Ishikawa (cell line): ENCODE measurements around the gene SOX14.

Experiments used
- EGR1 ChIP-seq: IDR thresholded peaks from 2 replicates; pipeline ENCODE4 v1.6.1; 2012
- EP300 ChIP-seq: IDR thresholded peaks from 2 replicates; pipeline ENCODE4 v1.6.1; 2012; ENCODE audit warnings: borderline replicate concordance
- NFIC ChIP-seq: IDR thresholded peaks from 2 replicates; pipeline ENCODE4 v1.6.1; 2012
- YY1 ChIP-seq: IDR thresholded peaks from 2 replicates; pipeline ENCODE4 v1.6.1; 2012; ENCODE audit warnings: low read depth
- TF ChIP-seq, protein P1 (sequence below): IDR thresholded peaks from 2 replicates; pipeline ENCODE4 v1.6.1; 2012; ENCODE audit warnings: low read depth, mild to moderate bottlenecking
- TF ChIP-seq, protein P2 (sequence below): IDR thresholded peaks from 2 replicates; pipeline ENCODE4 v1.6.1; 2012

DNA sequence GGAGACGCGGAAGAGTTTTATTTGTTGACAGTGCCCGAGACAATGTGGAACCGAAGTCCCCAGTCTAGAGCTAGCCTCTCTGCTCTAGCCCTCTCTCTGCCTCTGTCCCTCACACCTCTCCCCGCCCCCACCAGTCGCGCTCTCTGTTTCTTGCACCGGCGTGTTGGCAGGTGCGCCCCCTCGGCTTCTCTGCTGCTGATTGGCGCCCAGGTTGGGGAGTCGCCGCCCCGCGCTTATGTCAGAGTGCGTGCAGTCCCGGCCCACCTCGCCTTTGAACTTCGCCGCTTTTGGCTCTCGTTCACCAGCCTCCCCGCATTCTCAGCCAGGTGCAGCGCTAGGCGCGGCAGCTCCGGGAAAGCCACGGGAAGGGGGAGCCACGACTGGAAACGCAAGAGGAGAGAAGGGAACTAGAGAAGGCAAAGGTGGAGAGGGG, at the start of gene SOX14:
- TF ChIP-seq YY1 (no peak), NFIC (no peak), EGR1 (no peak), EP300 (no peak)
- TF ChIP-seq, protein P1, sequence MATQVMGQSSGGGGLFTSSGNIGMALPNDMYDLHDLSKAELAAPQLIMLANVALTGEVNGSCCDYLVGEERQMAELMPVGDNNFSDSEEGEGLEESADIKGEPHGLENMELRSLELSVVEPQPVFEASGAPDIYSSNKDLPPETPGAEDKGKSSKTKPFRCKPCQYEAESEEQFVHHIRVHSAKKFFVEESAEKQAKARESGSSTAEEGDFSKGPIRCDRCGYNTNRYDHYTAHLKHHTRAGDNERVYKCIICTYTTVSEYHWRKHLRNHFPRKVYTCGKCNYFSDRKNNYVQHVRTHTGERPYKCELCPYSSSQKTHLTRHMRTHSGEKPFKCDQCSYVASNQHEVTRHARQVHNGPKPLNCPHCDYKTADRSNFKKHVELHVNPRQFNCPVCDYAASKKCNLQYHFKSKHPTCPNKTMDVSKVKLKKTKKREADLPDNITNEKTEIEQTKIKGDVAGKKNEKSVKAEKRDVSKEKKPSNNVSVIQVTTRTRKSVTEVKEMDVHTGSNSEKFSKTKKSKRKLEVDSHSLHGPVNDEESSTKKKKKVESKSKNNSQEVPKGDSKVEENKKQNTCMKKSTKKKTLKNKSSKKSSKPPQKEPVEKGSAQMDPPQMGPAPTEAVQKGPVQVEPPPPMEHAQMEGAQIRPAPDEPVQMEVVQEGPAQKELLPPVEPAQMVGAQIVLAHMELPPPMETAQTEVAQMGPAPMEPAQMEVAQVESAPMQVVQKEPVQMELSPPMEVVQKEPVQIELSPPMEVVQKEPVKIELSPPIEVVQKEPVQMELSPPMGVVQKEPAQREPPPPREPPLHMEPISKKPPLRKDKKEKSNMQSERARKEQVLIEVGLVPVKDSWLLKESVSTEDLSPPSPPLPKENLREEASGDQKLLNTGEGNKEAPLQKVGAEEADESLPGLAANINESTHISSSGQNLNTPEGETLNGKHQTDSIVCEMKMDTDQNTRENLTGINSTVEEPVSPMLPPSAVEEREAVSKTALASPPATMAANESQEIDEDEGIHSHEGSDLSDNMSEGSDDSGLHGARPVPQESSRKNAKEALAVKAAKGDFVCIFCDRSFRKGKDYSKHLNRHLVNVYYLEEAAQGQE, result no peak
- TF ChIP-seq, protein P2, sequence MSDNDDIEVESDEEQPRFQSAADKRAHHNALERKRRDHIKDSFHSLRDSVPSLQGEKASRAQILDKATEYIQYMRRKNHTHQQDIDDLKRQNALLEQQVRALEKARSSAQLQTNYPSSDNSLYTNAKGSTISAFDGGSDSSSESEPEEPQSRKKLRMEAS, result peak; percentile 65
